Fibroblast of mammary gland (primary cell): ENCODE data around the gene PRKCZ.

Source experiments
- DNase-seq: peaks from one replicate; pipeline ENCODE4 v3.0.0-alpha.2; 2010; ENCODE audit warnings: low read depth
- H3K4me3 ChIP-seq: 2 replicates; pipeline ENCODE4 v1.5.1; 2011; ENCODE audit warnings: low read depth, mild to moderate bottlenecking, low read length, moderate library complexity; ENCODE audit not compliant: control insufficient read depth
- TF ChIP-seq, protein P1 (sequence below): conservative IDR thresholded peaks from 2 replicates; pipeline ENCODE4 v1.5.1; 2011; ENCODE audit warnings: low read depth, low read length, inconsistent platforms; ENCODE audit not compliant: control insufficient read depth, insufficient read depth

Gene PRKCZ

DNA sequence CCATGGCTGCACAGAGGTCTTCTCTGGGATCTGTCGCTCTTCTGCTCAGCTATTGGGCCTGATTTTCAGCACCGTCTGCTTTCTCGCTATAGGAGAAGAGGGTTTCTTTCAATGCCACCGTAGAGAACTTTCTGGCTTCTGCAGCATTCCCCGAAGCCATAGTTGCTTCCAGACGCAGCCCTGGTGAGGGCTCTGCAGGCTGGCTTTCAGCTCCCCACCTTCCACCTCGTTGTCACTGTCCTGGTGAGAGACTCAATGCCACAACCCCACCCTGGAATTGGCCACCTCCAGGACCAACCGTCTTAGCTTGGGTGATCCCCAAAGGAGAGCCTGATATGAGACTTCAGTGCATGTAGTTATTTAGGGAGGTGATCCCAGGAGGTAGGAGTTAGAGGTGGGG, 12.0 kb upstream of the PRKCZ start:
- TF ChIP-seq, protein P1, sequence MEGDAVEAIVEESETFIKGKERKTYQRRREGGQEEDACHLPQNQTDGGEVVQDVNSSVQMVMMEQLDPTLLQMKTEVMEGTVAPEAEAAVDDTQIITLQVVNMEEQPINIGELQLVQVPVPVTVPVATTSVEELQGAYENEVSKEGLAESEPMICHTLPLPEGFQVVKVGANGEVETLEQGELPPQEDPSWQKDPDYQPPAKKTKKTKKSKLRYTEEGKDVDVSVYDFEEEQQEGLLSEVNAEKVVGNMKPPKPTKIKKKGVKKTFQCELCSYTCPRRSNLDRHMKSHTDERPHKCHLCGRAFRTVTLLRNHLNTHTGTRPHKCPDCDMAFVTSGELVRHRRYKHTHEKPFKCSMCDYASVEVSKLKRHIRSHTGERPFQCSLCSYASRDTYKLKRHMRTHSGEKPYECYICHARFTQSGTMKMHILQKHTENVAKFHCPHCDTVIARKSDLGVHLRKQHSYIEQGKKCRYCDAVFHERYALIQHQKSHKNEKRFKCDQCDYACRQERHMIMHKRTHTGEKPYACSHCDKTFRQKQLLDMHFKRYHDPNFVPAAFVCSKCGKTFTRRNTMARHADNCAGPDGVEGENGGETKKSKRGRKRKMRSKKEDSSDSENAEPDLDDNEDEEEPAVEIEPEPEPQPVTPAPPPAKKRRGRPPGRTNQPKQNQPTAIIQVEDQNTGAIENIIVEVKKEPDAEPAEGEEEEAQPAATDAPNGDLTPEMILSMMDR: no peak

DNA sequence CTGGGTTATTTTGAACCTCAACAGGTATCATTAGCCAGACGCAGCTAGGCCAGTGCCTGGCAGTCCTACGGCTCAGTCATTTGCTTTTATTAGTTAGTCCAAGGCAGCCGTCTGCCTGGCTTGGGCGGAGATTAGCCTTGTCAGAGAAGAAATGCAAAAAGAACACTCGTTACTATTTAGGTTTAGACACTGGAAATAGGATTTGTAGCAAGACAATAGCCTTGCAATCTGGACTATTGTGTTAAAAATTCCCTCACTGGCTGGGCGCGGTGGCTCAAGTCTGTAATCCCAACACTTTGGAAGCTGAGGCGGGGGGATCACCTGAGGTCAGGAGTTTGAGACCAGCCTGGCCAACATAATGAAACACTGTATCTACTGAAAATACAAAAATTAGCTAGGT, 11.0 kb upstream of the PRKCZ start:
- no peak for DNase-seq
- no peak overlapping the region for H3K4me3 ChIP-seq
- TF ChIP-seq, protein P1: no peak

More for the DNA sequence above, 12.0 kb upstream of the PRKCZ start:
- no peak for DNase-seq
- H3K4me3 ChIP-seq: no peak overlapping the region

DNA sequence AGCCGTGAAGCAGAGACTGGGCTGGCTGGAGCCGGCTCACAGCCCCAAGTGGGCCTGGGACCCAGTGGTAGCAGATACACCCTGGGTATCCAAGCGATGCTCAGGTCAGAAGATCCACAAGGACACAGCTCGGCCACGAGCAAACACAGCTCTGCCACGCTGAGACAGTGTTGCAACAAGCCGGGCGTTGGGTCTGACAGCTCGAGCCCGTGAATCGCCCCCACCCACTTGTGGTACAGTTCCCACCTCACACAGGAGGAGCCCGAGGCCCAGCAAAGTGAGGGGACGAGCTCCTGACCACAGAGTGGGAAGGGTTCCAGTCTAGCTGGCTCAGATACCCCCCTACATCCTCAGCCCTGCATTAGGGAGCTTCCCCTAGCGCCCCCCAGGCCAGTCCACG, 8.9 kb upstream of the PRKCZ start:
- DNase-seq: no peak
- H3K4me3 ChIP-seq: no peak overlapping the region
- TF ChIP-seq, protein P1: no peak

GRCh38 chr1:2041887-2042286, 8.3 kb upstream of the PRKCZ start:
- TF ChIP-seq, protein P1: no peak
- H3K4me3 ChIP-seq: no peak overlapping the region
- no peak for DNase-seq

DNA sequence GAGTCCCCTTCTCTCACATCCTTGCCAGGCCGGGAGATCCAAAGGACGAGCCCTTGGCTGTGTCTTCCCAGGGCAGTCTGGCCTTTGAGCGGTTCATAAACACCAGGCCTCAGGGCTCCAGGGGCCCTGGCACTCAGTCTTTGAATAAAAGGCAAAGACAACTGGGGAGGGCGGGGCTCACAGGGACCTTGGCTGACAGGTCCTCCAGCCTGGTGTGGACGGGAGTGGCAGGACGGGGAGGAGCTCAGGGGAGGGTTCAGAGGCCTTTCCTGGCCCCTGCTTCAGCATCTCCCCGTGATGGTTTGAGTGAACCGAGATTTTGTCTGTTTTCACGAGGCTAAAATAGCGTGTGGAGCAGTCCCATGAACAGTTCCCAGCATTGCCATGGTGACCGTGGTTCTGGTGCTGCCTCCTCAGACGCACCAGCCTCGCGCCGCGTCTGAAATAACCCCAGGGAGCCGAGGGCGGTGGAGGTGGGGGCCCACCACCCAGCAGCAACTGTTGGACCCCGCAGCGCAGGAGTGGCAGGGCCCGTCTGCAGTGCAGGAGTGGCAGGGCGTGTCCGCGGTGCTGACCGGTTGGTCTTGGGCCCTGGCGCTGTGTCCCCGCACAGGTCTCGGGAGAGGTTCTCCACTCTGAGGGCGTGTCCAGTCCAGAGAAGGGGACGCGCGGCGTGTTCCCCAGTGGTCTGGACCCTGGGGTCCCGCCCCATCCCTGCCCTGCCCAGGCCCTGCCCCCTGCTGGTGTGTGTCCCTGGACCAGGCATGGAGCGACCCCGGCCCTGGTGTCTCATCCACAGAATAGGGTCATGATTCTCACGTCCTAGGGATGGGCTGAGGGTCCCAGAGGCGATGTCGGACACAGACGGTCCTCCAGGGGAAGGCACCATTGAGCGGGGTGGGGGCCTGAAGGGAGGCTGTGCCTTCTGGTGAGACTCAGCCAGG, 7.1 kb upstream of the PRKCZ start:
- DNase-seq: no peak
- no peak overlapping the region for H3K4me3 ChIP-seq
- TF ChIP-seq, protein P1: no peak

DNA sequence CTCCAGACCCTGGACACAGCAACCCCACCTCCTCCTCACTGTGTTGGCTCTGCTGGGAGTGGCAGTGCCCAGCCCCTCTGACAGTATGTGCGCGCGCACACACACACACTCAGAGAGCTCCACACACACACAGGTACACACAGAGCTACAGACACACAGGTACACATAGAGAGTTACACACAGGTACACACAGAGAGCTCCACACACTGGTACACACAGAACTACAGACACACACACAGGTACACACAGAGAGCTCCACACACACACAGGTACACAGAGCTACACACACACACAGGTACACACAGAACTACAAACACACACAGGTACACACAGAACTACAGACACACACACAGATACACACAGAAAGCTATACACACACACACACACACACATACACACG, 6.3 kb upstream of the PRKCZ start:
- TF ChIP-seq, protein P1: no peak
- no peak for DNase-seq
- H3K4me3 ChIP-seq: no peak overlapping the region
